ENCODE data around the gene DPP6.

The DPP6 gene

DNA sequence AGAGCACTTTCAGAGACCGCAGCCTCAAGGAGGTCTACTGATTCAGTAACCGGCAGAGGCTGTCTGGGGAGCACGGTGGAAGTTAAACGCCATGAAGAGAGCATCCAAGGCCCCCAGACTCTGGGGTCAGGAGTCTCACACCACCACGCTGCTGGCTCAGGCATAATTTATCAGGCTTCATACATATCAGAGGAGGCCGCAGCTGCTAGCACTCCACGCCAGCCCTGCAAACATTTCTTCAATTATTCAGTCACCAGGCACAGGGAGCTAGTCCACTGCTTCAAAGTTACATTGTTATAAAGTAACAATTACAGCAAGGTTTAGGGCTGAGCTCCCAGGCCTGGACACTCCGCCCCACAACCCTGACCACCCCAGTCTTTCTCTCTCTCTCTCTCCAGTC, 852.9 kb downstream of the DPP6 start:
- no peak for DNase-seq

DNA sequence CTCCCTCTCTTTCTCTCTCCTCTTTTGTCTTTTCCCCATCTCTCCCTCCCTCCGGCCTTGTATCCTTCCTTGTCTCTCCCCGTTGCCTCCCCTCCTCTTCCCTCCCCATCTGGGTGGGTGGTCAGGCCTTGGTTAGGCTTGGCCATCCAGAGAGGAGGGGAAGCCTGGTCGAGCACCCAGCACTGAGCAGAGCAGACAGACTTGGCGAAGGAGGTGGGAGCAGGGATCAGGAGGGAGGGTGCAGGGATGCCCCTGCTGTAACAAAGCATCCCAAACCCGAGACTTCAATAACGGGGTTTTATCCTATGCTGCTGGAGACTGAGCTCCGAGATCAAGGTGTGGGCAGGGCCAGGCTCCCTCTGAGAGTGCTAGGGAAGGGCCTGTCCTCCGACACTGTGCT, 853.4 kb downstream of the DPP6 start:
- no peak for DNase-seq

DNA sequence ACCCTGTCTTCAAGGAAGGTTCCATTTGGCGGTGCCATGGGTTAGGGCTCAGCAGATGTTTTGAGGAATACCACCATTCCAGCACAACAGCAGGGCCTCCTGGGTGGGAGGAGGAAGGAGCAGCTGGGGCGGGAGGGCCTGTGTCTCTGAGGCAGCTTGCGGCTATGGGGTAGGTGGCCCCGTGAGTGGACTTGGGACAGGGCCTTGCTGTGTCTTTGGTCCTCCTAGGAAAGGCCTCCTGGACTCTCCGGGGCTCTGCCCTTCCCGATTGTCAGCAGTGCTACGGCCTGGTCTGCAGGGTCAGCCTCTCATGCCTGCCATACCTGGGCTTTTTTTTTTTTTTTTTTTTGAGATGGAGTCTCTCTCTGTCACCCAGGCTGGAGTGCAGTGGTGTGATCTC, 854.0 kb downstream of the DPP6 start:
- DNase-seq: no peak

DNA sequence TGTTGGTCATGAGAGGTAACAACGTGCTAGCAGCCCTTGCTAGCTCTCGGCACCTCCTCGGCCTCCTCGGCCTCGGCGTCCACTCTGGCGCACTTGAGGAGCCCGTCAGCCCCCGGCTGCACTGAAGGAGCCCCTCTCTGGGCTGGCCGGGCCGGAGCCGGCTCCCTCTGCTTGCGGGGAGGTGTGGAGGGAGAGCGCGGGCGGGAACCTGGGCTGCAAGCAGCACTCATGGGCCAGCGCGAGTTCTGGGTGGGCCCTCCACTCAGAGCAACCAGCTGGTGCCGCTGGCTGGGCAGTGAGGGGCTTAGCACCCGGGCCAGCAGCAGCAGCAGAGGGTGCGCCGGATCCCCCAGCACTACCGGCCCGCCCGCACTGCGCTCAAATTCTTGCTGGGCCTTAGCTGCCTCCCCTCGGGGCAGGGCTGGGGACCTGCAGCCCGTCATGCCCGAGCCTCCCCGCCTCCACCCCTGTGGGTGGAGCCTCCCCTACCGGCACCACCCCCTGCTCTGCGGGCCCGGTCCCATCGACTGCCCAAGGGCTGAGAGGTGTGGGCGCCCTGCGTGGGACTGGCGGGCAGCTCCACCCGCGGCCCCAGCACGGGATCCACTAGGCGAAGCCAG, 854.6 kb downstream of the DPP6 start:
- no peak for DNase-seq

GRCh38 chr7:154907651-154908620, 855.7 kb downstream of the DPP6 start:
- no peak for DNase-seq

DNA sequence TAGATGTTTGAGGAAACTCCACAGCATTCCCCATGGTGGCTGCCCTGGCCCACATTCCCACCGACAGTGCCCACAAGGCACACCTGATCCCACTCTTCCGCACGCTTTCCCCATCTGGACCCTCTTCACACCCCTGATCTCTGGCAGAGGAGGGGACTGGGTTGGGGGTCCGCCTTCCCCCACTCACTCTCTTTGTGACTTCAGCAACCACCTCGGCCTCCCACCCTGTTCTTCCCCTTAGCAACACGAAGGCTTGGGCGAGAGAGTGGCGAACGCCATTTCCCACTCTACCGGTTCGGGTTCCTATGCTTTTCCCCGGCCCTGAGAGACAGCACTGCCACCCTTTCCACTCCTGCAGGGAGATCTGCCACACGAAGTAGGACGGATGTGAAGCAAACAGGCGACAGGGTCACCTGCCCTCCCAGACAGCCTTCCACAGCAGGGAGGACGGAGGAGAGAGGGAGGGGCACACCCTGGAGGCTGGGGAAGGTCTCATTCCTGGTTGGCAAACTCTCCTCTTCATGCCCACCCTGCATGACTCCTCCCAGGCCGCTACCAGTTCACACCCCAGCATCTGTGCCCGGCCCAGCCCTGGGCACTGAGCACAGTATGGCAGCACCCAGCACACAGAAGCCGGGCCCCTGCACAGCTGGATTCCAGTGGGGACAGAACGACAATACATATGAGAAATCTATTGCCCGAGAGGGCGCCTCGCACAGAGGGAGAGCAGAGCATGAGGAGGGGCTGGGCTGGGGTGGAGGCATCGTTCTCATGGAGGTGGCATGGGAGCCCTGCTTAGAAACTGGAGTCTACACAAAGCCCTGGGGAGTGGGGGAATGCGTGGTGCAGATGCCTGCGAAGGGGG, 857.3 kb downstream of the DPP6 start:
- DNase-seq: no peak

- DNase-seq: no peak
Measured at GRCh38 chr7:154910125-154910524, 857.9 kb downstream of the DPP6 start.

- DNase-seq: no peak
Measured at GRCh38 chr7:154910977-154911376, 858.8 kb downstream of the DPP6 start.

GRCh38 chr7:154911411-154911810, 859.2 kb downstream of the DPP6 start:
- no peak for DNase-seq

- DNase-seq: no peak
Measured at GRCh38 chr7:154911862-154912455, 859.8 kb downstream of the DPP6 start.

GRCh38 chr7:154912871-154913637, 860.9 kb downstream of the DPP6 start:
- no peak for DNase-seq

- DNase-seq: peak; percentile 75
Measured at GRCh38 chr7:154913638-154914307, 861.6 kb downstream of the DPP6 start.

DNA sequence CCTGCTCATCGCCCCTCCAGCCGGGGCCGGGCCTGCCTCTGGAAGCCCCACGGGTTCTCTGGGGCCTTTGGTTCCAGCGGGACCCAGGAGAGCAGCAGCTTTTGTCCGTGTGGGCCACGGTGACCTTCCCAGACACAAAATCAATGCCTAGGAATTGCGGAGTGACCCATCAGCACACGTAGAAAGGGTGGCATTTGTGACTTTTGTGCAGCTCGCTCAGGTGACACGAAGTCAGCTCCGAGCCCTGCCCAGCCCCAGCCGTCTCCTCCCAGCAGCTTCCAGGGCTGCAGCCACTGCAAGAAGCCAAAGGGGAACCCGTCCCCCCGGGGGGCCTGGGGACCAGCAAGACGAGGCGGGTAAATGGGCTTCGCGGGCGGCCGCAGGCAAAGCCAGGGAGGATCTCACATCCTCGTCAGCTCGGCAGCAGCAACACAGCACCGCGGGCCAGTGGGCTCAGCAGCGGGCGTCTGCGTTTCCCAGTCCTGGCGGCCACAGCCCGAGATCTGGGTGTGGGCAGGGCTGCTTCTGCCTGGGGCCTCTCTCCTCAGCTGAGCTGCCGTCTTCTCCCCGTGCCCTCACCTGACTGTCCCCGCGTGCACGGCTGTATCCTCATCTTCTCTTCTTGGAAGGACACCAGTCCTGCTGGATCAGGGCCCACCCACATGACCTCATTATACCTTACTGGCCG, 862.3 kb downstream of the DPP6 start:
- no peak for DNase-seq

- no peak for DNase-seq
Measured at GRCh38 chr7:154914996-154915380, 862.8 kb downstream of the DPP6 start.

DNA sequence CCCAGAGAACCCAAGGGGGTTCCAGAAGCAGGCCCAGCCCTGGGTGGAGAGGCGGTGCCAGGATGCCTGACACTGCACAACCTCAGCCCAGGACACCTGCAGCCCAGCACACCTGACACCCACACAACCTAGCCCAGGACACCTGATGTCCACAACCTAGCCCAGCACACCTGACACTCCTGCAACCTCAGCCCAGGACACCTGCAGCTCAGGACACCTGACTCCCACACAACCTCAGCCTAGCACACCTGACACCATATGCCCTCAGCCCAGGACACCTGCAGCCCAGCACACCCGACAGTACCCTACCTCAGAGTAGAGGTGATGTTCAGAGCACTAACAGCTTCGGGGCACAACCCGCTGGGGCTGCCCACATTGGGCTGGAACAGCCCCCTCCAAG, 863.4 kb downstream of the DPP6 start:
- no peak for DNase-seq

DNA sequence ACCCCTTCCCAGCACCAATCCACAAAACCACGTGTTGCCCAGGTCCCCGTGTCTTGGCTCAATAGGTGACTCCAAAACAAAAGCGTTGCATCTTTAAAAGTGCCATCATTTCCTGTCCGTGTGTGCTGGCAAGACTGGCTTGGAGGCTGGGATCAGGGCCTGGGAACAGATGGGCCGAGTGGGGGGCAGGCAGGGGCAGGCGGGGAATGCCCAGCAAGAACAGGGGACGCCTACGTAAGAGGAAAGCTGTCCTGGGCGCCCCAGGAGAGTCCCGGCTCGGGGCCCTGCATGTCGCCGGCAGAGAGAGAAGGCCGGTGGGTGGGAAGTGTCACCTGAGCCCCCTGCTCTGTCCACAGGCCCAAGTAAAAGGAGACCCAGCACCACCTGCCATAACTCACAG, 864.2 kb downstream of the DPP6 start:
- DNase-seq: no peak

- DNase-seq: no peak
Measured at GRCh38 chr7:154916856-154917807, 864.9 kb downstream of the DPP6 start.

DNA sequence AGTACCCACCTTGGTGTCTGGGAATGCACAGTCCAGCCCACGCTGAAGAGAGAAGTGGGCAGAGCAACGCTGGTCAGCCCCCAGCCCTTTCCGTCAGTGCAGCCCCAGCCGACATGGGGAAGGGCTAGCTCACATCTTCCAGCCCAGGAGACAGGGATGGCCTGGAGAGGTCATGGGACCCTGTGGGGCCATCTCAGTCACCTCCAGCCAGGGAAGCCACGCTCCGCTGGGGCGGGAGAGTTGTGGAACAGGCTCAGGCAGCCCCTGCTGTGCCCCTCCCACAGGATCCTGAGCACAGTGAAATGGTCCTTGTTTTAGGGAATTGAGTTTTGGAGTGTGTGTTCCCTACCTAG, 865.6 kb downstream of the DPP6 start:
- no peak for DNase-seq

GRCh38 chr7:154918266-154918665, 866.1 kb downstream of the DPP6 start:
- no peak for DNase-seq

GRCh38 chr7:154918741-154919140, 866.5 kb downstream of the DPP6 start:
- no peak for DNase-seq

Data from NCI-H1092 (cell line).